BE2C (cell line): ENCODE data around the gene METTL27.
"Not testable (repeated sequence)": the region's sequence is repeated elsewhere in the genome, so short reads cannot be mapped to it uniquely, and the experiment has no call there.

ENCODE experiments used
- DNase-seq: peaks from one replicate; pipeline ENCODE4 v3.0.0-alpha.2; 2020
- H3K27me3 ChIP-seq: fragments of 250-450 bp; sonication (Bioruptor Pico); 2 replicates; pipeline ENCODE4 v1.5.1; 2020; ENCODE audit warnings: mild to moderate bottlenecking
- H3K36me3 ChIP-seq: fragments of 250-450 bp; sonication (Bioruptor Pico); 2 replicates; pipeline ENCODE4 v1.5.1; 2020; ENCODE audit warnings: mild to moderate bottlenecking
- H3K4me1 ChIP-seq: fragments of 250-450 bp; sonication (Bioruptor Pico); 2 replicates; pipeline ENCODE4 v1.5.1; 2020
- H3K4me3 ChIP-seq: 2 replicates; pipeline ENCODE4 v1.5.1; 2011; ENCODE audit warnings: low read depth, low read length
- H3K9me3 ChIP-seq: fragments of 250-450 bp; sonication (Bioruptor Pico); 2 replicates; pipeline ENCODE4 v1.5.1; 2020
- TF ChIP-seq, protein P1 (sequence below): IDR thresholded peaks from 2 replicates; pipeline ENCODE4 v1.5.1; 2012; ENCODE audit warnings: mild to moderate bottlenecking, low read depth, low read length

Gene METTL27

DNA sequence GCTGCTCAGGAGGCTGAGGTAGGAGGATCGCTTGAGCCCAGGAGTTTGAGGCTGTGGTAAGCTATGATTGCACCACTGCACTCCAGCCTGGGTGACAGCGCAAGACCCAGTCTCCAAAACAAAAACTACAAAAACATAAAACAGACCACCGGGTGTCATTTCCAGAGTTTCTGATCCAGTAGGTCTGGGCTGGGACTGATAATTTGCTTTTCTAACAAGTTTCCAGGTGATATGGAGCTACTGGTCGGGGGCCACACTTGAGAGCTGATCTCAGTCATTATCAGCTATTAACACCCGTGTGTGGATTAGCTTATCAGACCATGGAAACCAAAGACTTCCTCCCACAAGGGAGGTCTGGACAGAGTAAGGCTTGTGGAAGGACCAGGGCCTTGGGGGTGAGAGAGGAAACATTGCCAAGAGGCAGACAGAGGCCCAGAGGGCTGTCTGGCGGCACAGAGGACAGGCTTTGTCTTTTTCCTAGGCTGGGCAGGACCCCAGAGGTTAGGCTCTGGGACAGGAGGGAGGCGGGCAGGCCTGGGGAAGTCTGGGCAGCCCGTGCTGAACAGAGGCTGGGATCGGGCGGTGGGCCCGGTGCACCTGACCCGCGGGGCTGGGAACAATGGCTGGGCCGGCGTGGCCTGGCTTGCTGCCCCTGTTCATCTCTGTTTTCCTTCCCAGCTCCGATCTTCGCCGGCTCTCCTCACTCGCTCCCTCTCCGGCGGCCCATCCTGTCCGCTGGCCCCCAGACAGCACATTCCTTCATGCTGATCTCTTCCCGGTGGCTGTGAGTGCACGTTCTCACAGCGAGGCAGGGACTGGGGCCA is 43.9 kb upstream of the METTL27 start:
- DNase-seq: no peak
- Histone ChIP-seq H3K27me3 (peaks cover 26% of the 10 kb centered on the region), H3K4me1 (no peaks in the 10 kb centered on the region), H3K4me3 (no peak overlapping the region), H3K36me3 (no peaks in the 10 kb centered on the region), H3K9me3 (no peaks in the 10 kb centered on the region)
- TF ChIP-seq, protein P1, sequence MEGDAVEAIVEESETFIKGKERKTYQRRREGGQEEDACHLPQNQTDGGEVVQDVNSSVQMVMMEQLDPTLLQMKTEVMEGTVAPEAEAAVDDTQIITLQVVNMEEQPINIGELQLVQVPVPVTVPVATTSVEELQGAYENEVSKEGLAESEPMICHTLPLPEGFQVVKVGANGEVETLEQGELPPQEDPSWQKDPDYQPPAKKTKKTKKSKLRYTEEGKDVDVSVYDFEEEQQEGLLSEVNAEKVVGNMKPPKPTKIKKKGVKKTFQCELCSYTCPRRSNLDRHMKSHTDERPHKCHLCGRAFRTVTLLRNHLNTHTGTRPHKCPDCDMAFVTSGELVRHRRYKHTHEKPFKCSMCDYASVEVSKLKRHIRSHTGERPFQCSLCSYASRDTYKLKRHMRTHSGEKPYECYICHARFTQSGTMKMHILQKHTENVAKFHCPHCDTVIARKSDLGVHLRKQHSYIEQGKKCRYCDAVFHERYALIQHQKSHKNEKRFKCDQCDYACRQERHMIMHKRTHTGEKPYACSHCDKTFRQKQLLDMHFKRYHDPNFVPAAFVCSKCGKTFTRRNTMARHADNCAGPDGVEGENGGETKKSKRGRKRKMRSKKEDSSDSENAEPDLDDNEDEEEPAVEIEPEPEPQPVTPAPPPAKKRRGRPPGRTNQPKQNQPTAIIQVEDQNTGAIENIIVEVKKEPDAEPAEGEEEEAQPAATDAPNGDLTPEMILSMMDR: no peak

DNA sequence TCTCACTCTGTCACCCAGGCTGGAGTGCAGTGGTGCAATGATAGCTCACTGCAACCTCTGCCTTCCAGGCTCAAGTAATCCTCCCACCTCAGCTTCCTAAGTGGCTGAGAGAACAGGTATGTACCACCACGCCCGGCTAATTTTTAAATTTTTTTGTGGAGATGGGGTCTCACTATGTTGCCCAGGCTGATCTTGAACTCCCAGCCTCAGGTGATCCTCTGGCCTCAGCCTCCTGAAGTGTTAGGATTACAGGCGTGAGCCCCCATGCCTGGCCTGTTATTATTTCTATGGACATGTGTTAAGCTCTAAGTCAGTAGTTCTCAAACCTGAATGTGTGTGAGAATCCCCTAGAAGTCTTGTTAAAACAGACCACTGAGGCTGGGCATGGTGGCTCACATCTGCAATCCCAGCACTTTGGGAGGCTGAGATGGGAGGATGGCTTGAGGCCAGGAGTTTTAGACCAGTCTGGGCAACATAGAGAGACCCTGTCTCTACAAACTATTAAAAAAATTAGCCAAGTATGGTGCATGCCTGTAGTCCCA is 43.2 kb upstream of the METTL27 start:
- no peaks in the 10 kb centered on the region for H3K36me3 ChIP-seq
- H3K9me3 ChIP-seq: no peaks in the 10 kb centered on the region
- DNase-seq: no peak
- no peak overlapping the region for H3K4me3 ChIP-seq
- TF ChIP-seq, protein P1: no peak
- H3K4me1 ChIP-seq: no peaks in the 10 kb centered on the region
- H3K27me3 ChIP-seq: peaks cover 33% of the 10 kb centered on the region

DNA sequence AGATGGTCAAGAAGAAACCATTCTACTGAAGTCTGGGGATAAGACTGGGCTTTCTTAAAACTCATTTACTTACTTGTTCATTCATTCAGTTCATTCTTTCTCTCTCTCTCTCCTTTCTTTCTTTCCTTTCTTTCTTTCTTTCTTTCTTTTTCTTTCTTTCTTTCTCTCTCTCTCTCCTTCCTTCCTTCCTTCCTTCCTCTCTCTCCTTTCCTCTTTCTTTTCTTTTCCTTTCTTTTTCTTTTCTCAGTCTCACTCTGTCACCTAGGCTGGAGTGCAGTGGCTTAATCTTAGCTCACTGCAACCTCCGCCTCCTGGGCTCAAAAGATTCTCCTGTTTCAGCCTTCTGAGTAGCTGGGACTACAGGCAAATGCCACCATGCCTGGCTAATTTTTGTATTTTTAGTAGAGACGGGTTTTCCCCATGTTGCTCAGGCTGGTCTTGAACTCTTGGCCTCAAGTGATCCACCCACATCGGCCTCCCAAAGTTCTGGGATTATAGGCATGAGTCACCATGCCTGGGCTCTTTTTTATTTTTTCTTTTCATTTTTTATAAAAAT is 42.6 kb upstream of the METTL27 start:
- peaks cover 38% of the 10 kb centered on the region for H3K27me3 ChIP-seq
- H3K36me3 ChIP-seq, DNase-seq, H3K9me3 ChIP-seq, H3K4me3 ChIP-seq, H3K4me1 ChIP-seq: not testable (repeated sequence)

DNA sequence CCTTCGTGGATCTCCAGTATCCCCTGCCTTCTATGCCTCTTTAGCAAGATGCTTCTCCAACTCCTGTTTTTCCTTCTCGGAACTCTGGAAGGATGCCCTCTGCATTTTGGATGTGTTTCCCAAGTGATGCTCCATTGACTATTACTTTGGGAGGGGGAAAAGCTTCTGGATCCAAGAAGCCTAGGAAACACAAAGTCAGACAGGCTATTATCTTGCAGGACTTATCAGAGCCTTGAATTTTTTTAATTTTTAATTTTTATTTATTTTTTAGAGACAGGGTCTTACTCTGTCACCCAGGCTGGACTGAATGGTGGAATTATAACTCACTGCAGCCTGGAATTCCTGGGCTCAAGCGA is 39.7 kb upstream of the METTL27 start:
- H3K27me3 ChIP-seq: peaks cover 36% of the 10 kb centered on the region
- DNase-seq: no peak
- no peaks in the 10 kb centered on the region for H3K4me1 ChIP-seq
- no peaks in the 10 kb centered on the region for H3K36me3 ChIP-seq
- TF ChIP-seq, protein P1: no peak
- H3K4me3 ChIP-seq: no peak overlapping the region
- H3K9me3 ChIP-seq: no peaks in the 10 kb centered on the region

DNA sequence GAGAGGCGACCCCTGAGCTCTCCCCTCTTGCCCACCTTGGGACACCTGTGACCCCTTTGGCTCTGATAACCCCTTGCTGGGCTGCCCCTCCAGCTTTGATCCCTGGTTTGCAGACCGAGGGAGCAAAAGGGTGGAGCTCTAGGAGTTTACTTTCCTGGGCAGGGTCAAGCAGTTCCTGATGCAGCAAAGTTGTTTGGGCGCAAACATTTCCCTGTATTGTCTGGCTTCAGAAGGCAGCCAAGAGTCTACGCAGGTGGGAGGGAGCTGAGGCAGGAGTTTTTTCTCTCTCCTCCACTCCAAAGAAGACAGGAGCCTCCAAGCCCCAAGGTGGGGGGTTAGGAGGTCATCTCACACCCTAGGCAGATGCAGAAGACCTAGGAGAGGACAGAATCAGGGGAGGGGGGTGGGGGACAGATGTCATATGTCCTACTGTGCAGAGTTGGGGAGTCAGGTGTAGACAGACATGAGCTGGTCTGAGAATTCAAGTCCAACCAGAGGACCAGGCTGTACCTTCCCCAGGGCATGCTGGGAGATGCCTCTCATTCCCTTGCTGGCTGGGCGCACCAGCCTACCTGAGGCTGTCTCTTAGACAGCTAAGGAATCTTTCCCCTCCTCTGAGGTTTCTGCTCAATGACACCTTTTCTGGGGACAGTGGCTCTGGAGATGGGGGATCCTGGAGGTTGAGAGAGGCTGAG is 39.2 kb upstream of the METTL27 start:
- H3K36me3 ChIP-seq: no peaks in the 10 kb centered on the region
- no peaks in the 10 kb centered on the region for H3K4me1 ChIP-seq
- TF ChIP-seq, protein P1: no peak
- no peaks in the 10 kb centered on the region for H3K9me3 ChIP-seq
- DNase-seq: no peak
- peaks cover 33% of the 10 kb centered on the region for H3K27me3 ChIP-seq
- H3K4me3 ChIP-seq: no peak overlapping the region

DNA sequence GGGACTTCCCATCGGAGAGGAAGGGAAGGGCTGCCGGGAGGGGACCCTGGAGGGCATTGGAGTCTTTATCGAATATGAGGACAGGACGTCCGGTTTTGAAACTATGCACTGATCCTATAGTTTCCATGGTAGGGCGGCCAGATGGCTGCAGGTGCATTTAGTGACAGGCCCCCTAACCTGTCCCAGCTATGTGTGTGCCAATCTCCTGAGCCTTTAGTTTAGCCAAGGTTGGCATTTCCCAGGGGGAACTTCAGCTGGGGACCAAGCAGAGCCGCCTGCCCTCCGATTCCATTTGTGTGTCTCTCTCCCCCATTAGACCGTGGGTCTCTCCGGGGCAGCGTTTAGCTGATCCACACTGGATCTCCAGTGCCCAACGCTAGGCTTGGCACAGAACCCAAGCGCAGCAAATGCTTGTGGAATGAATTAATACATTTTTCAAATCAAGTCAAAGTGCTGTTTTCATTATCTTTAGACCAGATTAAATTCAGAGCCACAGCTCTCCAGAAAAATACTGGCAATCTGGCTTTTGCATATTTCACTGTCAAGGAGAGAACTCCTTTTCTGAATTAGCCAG is 38.5 kb upstream of the METTL27 start:
- peaks cover 33% of the 10 kb centered on the region for H3K27me3 ChIP-seq
- no peaks in the 10 kb centered on the region for H3K36me3 ChIP-seq
- no peak for DNase-seq
- no peak overlapping the region for H3K4me3 ChIP-seq
- no peaks in the 10 kb centered on the region for H3K9me3 ChIP-seq
- no peaks in the 10 kb centered on the region for H3K4me1 ChIP-seq
- TF ChIP-seq, protein P1: no peak
